HG03060 (cell line): ENCODE data around the gene AUTS2.

Experiments
- ATAC-seq: cut with Tn5 transposase; IDR thresholded peaks from one replicate; pipeline ENCODE4 v1.9.1; 2021; ENCODE audit warnings: low read depth, moderate number of reproducible peaks; ENCODE audit not compliant: unreplicated experiment

AUTS2 gene

GRCh38 chr7:70383066-70383782 is 784.9 kb downstream of the AUTS2 start:
- ATAC-seq = no peak

- no peak for ATAC-seq
Observed at GRCh38 chr7:70384024-70384423, 785.7 kb downstream of the AUTS2 start.

GRCh38 chr7:70384891-70385290 is 786.6 kb downstream of the AUTS2 start:
- ATAC-seq = no peak

GRCh38 chr7:70387217-70387616 is 788.9 kb downstream of the AUTS2 start:
- ATAC-seq = no peak

GRCh38 chr7:70389531-70390151 is 791.4 kb downstream of the AUTS2 start:
- ATAC-seq = no peak

- ATAC-seq = no peak
Observed at GRCh38 chr7:70390251-70390650, 792.0 kb downstream of the AUTS2 start.

GRCh38 chr7:70392256-70392876 is 794.1 kb downstream of the AUTS2 start:
- no peak for ATAC-seq

- no peak for ATAC-seq
Observed at GRCh38 chr7:70392877-70393435, 794.7 kb downstream of the AUTS2 start.

GRCh38 chr7:70393956-70394355 is 795.7 kb downstream of the AUTS2 start:
- ATAC-seq = no peak

- no peak for ATAC-seq
Observed at GRCh38 chr7:70400829-70401380, 802.6 kb downstream of the AUTS2 start.

GRCh38 chr7:70402069-70402468 is 803.8 kb downstream of the AUTS2 start:
- no peak for ATAC-seq

GRCh38 chr7:70405241-70405640 is 807.0 kb downstream of the AUTS2 start:
- ATAC-seq = no peak

- ATAC-seq = no peak
Observed at GRCh38 chr7:70406186-70406949, 808.1 kb downstream of the AUTS2 start.

- ATAC-seq = no peak
Observed at GRCh38 chr7:70406950-70407209, 808.6 kb downstream of the AUTS2 start.

GRCh38 chr7:70408477-70408876 is 810.2 kb downstream of the AUTS2 start:
- no peak for ATAC-seq

GRCh38 chr7:70408891-70409290 is 810.6 kb downstream of the AUTS2 start:
- no peak for ATAC-seq

- ATAC-seq = peak; percentile 44
Observed at GRCh38 chr7:70410134-70410750, 812.0 kb downstream of the AUTS2 start.

- no peak for ATAC-seq
Observed at GRCh38 chr7:70414368-70414767, 816.1 kb downstream of the AUTS2 start.

GRCh38 chr7:70415179-70415972 is 817.1 kb downstream of the AUTS2 start:
- peak; percentile 28 for ATAC-seq
